HTERT RPE-1 (cell line): ENCODE data around the gene ARHGAP26.
"Not testable (repeated sequence)": the region's sequence is repeated elsewhere in the genome, so short reads cannot be mapped to it uniquely, and the experiment has no call there.

Source experiments
- in situ Hi-C: fragments of 300-500 bp; cut with MboI; formaldehyde crosslinking; loops from 4 replicates; pipeline ENCODE4 v1.14.3; 2020; ENCODE audit warnings: low sequenced_read_pairs

ARHGAP26 gene

GRCh38 chr5:143194713-143195112 is 424.5 kb downstream of the ARHGAP26 start:
- in situ Hi-C loops = no loop called here

- in situ Hi-C loops = no loop called here
These were observed 425.3 kb downstream of the ARHGAP26 start for GRCh38 chr5:143195491-143195890.

- in situ Hi-C loops = no loop called here
These were observed 426.6 kb downstream of the ARHGAP26 start for GRCh38 chr5:143196601-143197259.

GRCh38 chr5:143197260-143197656 is 427.1 kb downstream of the ARHGAP26 start:
- in situ Hi-C loops = no loop called here

GRCh38 chr5:143198332-143198731 is 428.2 kb downstream of the ARHGAP26 start:
- in situ Hi-C loops = no loop called here

GRCh38 chr5:143199161-143199560 is 429.0 kb downstream of the ARHGAP26 start:
- in situ Hi-C loops = no loop called here

- in situ Hi-C loops = no loop called here
These were observed 429.7 kb downstream of the ARHGAP26 start for GRCh38 chr5:143199843-143200242.

GRCh38 chr5:143200781-143201398 is 430.7 kb downstream of the ARHGAP26 start:
- in situ Hi-C loops = no loop called here

GRCh38 chr5:143201589-143201988 is 431.4 kb downstream of the ARHGAP26 start:
- in situ Hi-C loops = no loop called here

- in situ Hi-C loops = not testable (repeated sequence)
These were observed 433.3 kb downstream of the ARHGAP26 start for GRCh38 chr5:143203301-143203956.

GRCh38 chr5:143204474-143205246 is 434.5 kb downstream of the ARHGAP26 start:
- in situ Hi-C loops = no loop called here

- in situ Hi-C loops = no loop called here
These were observed 435.2 kb downstream of the ARHGAP26 start for GRCh38 chr5:143205386-143205785.

GRCh38 chr5:143205883-143206195 is 435.7 kb downstream of the ARHGAP26 start:
- in situ Hi-C loops = no loop called here

GRCh38 chr5:143206196-143207053 is 436.2 kb downstream of the ARHGAP26 start:
- in situ Hi-C loops = no loop called here

GRCh38 chr5:143207058-143207457 is 436.9 kb downstream of the ARHGAP26 start:
- in situ Hi-C loops = no loop called here

GRCh38 chr5:143207563-143208364 is 437.6 kb downstream of the ARHGAP26 start:
- in situ Hi-C loops = no loop called here

- in situ Hi-C loops = no loop called here
These were observed 438.1 kb downstream of the ARHGAP26 start for GRCh38 chr5:143208365-143208641.

- in situ Hi-C loops = no loop called here
These were observed 438.8 kb downstream of the ARHGAP26 start for GRCh38 chr5:143208781-143209510.

- in situ Hi-C loops = no loop called here
These were observed 439.8 kb downstream of the ARHGAP26 start for GRCh38 chr5:143209881-143210395.
